OCI-LY1 (cell line): ENCODE data around the gene DCAF15.

Source experiments
- CTCF ChIP-seq: fragments of 200-600 bp; sonication (generic), shearing (Covaris generic); IDR thresholded peaks from 2 replicates; pipeline ENCODE4 v1.5.1; 2017; ENCODE audit warnings: mild to moderate bottlenecking, antibody characterized with exemption, low read length, moderate library complexity, mixed read lengths
- EZH2 ChIP-seq: fragments of 200-600 bp; sonication (generic), shearing (Covaris generic); IDR thresholded peaks from 2 replicates; pipeline ENCODE4 v1.8.0; 2017; ENCODE audit warnings: borderline replicate concordance, mixed run types, mild to moderate bottlenecking, antibody characterized with exemption, low read length, moderate library complexity, mixed read lengths

- TF ChIP-seq CTCF (no peak), EZH2 (no peak)
Observed at GRCh38 chr19:13937479-13938300, 14.6 kb upstream of the DCAF15 start.
